HepG2 (cell line): Measurements from ENCODE around the gene PHAX. TPM values are rescaled to one million over a fixed set of nuclear protein-coding genes. Genes with fewer than 3 reads are reported as not detected.

Experiments used
- ERF ChIP-seq: IDR thresholded peaks from 2 replicates; pipeline ENCODE4 v1.6.1; 2018; ENCODE audit warnings: missing biosample characterization, missing genetic modification reagents
- HMGA1 ChIP-seq: sonication (generic); formaldehyde crosslinking; conservative IDR thresholded peaks from 2 replicates; pipeline ENCODE4 v1.4.0; 2020; ENCODE audit warnings: missing genetic modification reagents
- HNRNPK ChIP-seq: fragments of 200-400 bp; formaldehyde crosslinking; IDR thresholded peaks from 2 replicates; pipeline ENCODE4 v1.6.1; 2018; ENCODE audit warnings: low read length, low read depth, moderate library complexity, mild to moderate bottlenecking; ENCODE audit not compliant: poor library complexity, severe bottlenecking
- HOXD1 ChIP-seq: sonication (generic); formaldehyde crosslinking; IDR thresholded peaks from 2 replicates; pipeline ENCODE4 v1.5.0; 2020; ENCODE audit warnings: missing genetic modification reagents
- ISL2 ChIP-seq: sonication (generic); formaldehyde crosslinking; IDR thresholded peaks from 2 replicates; pipeline ENCODE4 v1.5.0; 2020; ENCODE audit warnings: missing genetic modification reagents
- KLF13 ChIP-seq: sonication (generic); formaldehyde crosslinking; IDR thresholded peaks from 2 replicates; pipeline ENCODE4 v1.4.0; 2020; ENCODE audit warnings: mild to moderate bottlenecking, missing genetic modification reagents
- KMT2B ChIP-seq: IDR thresholded peaks from 2 replicates; pipeline ENCODE4 v1.6.1; 2016; ENCODE audit warnings: missing genetic modification reagents, missing compliant biosample characterization
- MEF2D ChIP-seq: sonication (generic); formaldehyde crosslinking; IDR thresholded peaks from 2 replicates; pipeline ENCODE4 v1.5.1; 2020; ENCODE audit warnings: mild to moderate bottlenecking, missing genetic modification reagents
- MIER2 ChIP-seq: IDR thresholded peaks from 2 replicates; pipeline ENCODE4 v1.6.1; 2016; ENCODE audit warnings: missing biosample characterization, missing genetic modification reagents
- MIXL1 ChIP-seq: IDR thresholded peaks from 2 replicates; pipeline ENCODE4 v1.6.1; 2016
- RXRB ChIP-seq: IDR thresholded peaks from 2 replicates; pipeline ENCODE4 v1.6.1; 2016; ENCODE audit warnings: borderline replicate concordance, missing genetic modification reagents, missing compliant biosample characterization
- SIX4 ChIP-seq: sonication (generic); formaldehyde crosslinking; IDR thresholded peaks from 2 replicates; pipeline ENCODE4 v1.4.0; 2020; ENCODE audit warnings: missing genetic modification reagents
- ZBTB21 ChIP-seq: sonication (generic); formaldehyde crosslinking; IDR thresholded peaks from 2 replicates; pipeline ENCODE4 v1.4.0; 2020; ENCODE audit warnings: missing genetic modification reagents
- ZBTB7A ChIP-seq: sonication (generic); formaldehyde crosslinking; IDR thresholded peaks from 2 replicates; pipeline ENCODE4 v1.8.0; 2022; ENCODE audit warnings: mild to moderate bottlenecking, missing genetic modification reagents
- ZNF446 ChIP-seq: sonication (generic); formaldehyde crosslinking; IDR thresholded peaks from 2 replicates; pipeline ENCODE4 v1.5.0; 2020; ENCODE audit warnings: mild to moderate bottlenecking, missing genetic modification reagents
- ZNF570 ChIP-seq: sonication (generic); formaldehyde crosslinking; IDR thresholded peaks from 2 replicates; pipeline ENCODE4 v1.4.0; 2020; ENCODE audit warnings: mild to moderate bottlenecking, missing genetic modification reagents, borderline replicate concordance
- ZNF652 ChIP-seq: IDR thresholded peaks from 2 replicates; pipeline ENCODE4 v1.6.1; 2016; ENCODE audit warnings: low read depth, borderline replicate concordance
- ZNF782 ChIP-seq: sonication (generic); formaldehyde crosslinking; IDR thresholded peaks from 2 replicates; pipeline ENCODE4 v1.4.0; 2020; ENCODE audit warnings: missing genetic modification reagents, mild to moderate bottlenecking, borderline replicate concordance
- ZNF879 ChIP-seq: sonication (generic); formaldehyde crosslinking; IDR thresholded peaks from 2 replicates; pipeline ENCODE4 v1.8.1; 2023; ENCODE audit warnings: missing genetic modification reagents
- polyA plus RNA-seq, 8 experiments: library from polyadenylated mRNA; depleted of rRNA in 3 of 8; stranded (reverse) in 7 of 8; unstranded in 1 of 8; fragments of >200 nt; fragmentation: Illumina TruSeq in 4 of 8; extraction: Trizol in 4 of 8; gene quantifications; 2 replicates each; pipeline versions ENCODE4 v1.2.1 to v1.2.3, GENCODE V29; 2011 to 2016; ENCODE audit warnings: low read depth in 4 of 8, missing spikeins in 1 of 8, mixed read lengths in 1 of 8; ENCODE audit not compliant: insufficient read depth in 1 of 8
- total RNA-seq, 5 experiments: library from RNA; depleted of rRNA; stranded (reverse); fragments of >200 nt; fragmentation: Illumina TruSeq; extraction: Trizol; gene quantifications; 2 replicates each; pipeline ENCODE4 v1.2.3, GENCODE V29; 2016; ENCODE audit warnings: low read depth in 1 of 5
- TF ChIP-seq, protein P1 (sequence below), 2 experiments: fragments of 450-650 bp in 1 of 2; sonication (generic) in 1 of 2; formaldehyde crosslinking in 1 of 2; IDR thresholded peaks; 2 replicates each; pipeline versions ENCODE4 v1.6.1 to v1.8.0; 2016 to 2022; ENCODE audit warnings: antibody characterized with exemption in 1 of 2, mild to moderate bottlenecking in 1 of 2, missing genetic modification reagents in 1 of 2
- TF ChIP-seq, protein P2 (sequence below): sonication (generic); formaldehyde crosslinking; IDR thresholded peaks from 2 replicates; pipeline ENCODE4 v1.4.0; 2020; ENCODE audit warnings: missing genetic modification reagents

Gene PHAX
- total and polyA plus RNA-seq, 2 of the 13 experiments (the other 11 are each of a cell fraction or from before 2014, with no cell fraction given) = 20.0 to 59.7 TPM

DNA sequence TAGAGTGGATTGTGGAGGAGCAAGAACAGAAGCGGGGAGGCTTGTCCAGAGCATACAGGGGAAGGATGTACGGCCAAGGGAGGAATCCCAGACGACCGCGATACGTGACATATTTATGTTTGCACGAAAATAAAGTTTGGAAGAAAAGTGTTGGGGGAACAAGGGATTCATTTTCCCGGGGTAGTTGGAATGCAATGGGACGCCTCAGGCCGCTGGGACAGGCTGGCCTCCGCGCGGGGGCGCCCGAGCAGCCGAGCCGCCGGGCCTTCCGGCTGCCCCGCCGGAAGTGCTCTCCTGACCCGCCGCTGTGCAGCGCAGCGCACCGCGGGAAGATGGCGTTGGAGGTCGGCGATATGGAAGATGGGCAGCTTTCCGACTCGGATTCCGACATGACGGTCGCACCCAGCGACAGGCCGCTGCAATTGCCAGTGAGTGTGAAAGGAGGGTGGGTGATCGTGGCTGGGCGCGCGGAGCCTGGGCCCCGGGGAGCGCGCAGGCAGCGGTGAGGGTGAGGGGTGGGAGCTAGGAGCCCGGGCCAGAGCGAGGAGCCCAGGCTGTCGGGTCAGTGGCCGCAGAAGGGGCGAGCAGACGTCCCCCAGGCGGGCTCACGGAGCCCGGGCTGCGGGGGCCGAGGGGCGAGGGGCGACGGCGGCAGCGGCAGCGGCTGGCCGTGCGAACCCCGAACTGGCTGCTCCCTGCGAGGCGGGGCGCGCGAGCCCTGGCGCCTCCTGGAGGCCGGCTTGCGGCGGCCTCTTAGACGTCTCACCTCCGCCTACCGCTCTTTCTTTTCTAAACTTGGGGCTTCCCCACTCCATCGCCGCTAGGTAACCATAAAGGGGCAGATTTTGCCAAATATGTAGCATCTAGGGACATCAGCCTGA lies at the start of gene PHAX (continued):
- TF ChIP-seq, protein P1, sequence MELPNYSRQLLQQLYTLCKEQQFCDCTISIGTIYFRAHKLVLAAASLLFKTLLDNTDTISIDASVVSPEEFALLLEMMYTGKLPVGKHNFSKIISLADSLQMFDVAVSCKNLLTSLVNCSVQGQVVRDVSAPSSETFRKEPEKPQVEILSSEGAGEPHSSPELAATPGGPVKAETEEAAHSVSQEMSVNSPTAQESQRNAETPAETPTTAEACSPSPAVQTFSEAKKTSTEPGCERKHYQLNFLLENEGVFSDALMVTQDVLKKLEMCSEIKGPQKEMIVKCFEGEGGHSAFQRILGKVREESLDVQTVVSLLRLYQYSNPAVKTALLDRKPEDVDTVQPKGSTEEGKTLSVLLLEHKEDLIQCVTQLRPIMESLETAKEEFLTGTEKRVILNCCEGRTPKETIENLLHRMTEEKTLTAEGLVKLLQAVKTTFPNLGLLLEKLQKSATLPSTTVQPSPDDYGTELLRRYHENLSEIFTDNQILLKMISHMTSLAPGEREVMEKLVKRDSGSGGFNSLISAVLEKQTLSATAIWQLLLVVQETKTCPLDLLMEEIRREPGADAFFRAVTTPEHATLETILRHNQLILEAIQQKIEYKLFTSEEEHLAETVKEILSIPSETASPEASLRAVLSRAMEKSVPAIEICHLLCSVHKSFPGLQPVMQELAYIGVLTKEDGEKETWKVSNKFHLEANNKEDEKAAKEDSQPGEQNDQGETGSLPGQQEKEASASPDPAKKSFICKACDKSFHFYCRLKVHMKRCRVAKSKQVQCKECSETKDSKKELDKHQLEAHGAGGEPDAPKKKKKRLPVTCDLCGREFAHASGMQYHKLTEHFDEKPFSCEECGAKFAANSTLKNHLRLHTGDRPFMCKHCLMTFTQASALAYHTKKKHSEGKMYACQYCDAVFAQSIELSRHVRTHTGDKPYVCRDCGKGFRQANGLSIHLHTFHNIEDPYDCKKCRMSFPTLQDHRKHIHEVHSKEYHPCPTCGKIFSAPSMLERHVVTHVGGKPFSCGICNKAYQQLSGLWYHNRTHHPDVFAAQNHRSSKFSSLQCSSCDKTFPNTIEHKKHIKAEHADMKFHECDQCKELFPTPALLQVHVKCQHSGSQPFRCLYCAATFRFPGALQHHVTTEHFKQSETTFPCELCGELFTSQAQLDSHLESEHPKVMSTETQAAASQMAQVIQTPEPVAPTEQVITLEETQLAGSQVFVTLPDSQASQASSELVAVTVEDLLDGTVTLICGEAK (IDR thresholded peaks at IDR 0.05) = no peak; the same call in 1 of the 2 replicates
- TF ChIP-seq, protein P1 (CRISPR knock-in tag; IDR thresholded peaks at IDR 0.05) = peak; percentile 74
- TF ChIP-seq MEF2D (CRISPR knock-in tag) = no peak
- TF ChIP-seq ERF = 0 out of 2 replicates have a peak, but pooled peaks have one; percentile 61
- TF ChIP-seq SIX4 (CRISPR knock-in tag) = no peak
- TF ChIP-seq ZNF446 = peak; percentile 91
- peak; percentile 20; the same call in 1 of the 2 replicates for TF ChIP-seq MIER2 (CRISPR knock-in tag)
- TF ChIP-seq ZNF570 (CRISPR knock-in tag) = no peak
- peak; percentile 71 for TF ChIP-seq HNRNPK
- no peak for TF ChIP-seq ZNF879 (CRISPR knock-in tag)
- TF ChIP-seq KLF13 (CRISPR knock-in tag) = no peak
- TF ChIP-seq ZNF652 (CRISPR knock-in tag) = no peak
- TF ChIP-seq ZBTB21 (CRISPR knock-in tag) = no peak; the same call in 1 of the 2 replicates
- TF ChIP-seq, protein P2, sequence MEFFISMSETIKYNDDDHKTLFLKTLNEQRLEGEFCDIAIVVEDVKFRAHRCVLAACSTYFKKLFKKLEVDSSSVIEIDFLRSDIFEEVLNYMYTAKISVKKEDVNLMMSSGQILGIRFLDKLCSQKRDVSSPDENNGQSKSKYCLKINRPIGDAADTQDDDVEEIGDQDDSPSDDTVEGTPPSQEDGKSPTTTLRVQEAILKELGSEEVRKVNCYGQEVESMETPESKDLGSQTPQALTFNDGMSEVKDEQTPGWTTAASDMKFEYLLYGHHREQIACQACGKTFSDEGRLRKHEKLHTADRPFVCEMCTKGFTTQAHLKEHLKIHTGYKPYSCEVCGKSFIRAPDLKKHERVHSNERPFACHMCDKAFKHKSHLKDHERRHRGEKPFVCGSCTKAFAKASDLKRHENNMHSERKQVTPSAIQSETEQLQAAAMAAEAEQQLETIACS (CRISPR knock-in tag) = no peak
- no peak for TF ChIP-seq ZBTB7A (CRISPR knock-in tag)
- TF ChIP-seq HOXD1 (CRISPR knock-in tag) = 0 out of 2 replicates have a peak, but pooled peaks have one; percentile 51
- TF ChIP-seq MIXL1 (CRISPR knock-in tag) = 0 out of 2 replicates have a peak, but pooled peaks have one; percentile 15
- TF ChIP-seq RXRB (CRISPR knock-in tag) = no peak
- no peak for TF ChIP-seq HMGA1 (CRISPR knock-in tag)
- no peak for TF ChIP-seq ZNF782 (CRISPR knock-in tag)
- TF ChIP-seq KMT2B (CRISPR knock-in tag) = peak; percentile 85
- TF ChIP-seq ISL2 (CRISPR knock-in tag) = peak; percentile 55
